Duodenal mucosa (tissue), 2 donors: Measurements from ENCODE around the gene MAPK1.
"Not testable (repeated sequence)": the region's sequence is repeated elsewhere in the genome, so short reads cannot be mapped to it uniquely, and the experiment has no call there.

Experiments used
- H3K27ac ChIP-seq: one replicate; pipeline ENCODE4 v1.7.0; 2013; ENCODE audit warnings: low read depth, low read length
- H3K27me3 ChIP-seq, 2 donors: one replicate each; pipeline ENCODE4 v1.7.0; 2013; ENCODE audit warnings: low read length in 2 of 2, control low read depth in 1 of 2; ENCODE audit not compliant: insufficient read depth in 2 of 2, control insufficient read depth in 1 of 2
- H3K36me3 ChIP-seq, 2 donors: one replicate each; pipeline ENCODE4 v1.7.0; 2013; ENCODE audit warnings: low read length in 2 of 2, control low read depth in 1 of 2; ENCODE audit not compliant: insufficient read depth in 2 of 2, control insufficient read depth in 1 of 2
- H3K4me1 ChIP-seq, 2 donors: one replicate each; pipeline ENCODE4 v1.7.0; 2013; ENCODE audit warnings: low read length in 2 of 2, control low read depth in 1 of 2; ENCODE audit not compliant: insufficient read depth in 2 of 2, control insufficient read depth in 1 of 2
- H3K4me3 ChIP-seq, 2 donors: one replicate each; pipeline ENCODE4 v1.7.0; 2013; ENCODE audit warnings: low read length in 2 of 2, low read depth in 1 of 2
- H3K9ac ChIP-seq, 2 donors: one replicate each; pipeline ENCODE4 v1.7.0; 2013; ENCODE audit warnings: low read length in 2 of 2, low read depth in 1 of 2
- H3K9me3 ChIP-seq, 2 donors: one replicate each; pipeline ENCODE4 v1.7.0; 2013; ENCODE audit warnings: low read length in 2 of 2, control low read depth in 1 of 2; ENCODE audit not compliant: control insufficient read depth in 1 of 2

The MAPK1 gene

DNA sequence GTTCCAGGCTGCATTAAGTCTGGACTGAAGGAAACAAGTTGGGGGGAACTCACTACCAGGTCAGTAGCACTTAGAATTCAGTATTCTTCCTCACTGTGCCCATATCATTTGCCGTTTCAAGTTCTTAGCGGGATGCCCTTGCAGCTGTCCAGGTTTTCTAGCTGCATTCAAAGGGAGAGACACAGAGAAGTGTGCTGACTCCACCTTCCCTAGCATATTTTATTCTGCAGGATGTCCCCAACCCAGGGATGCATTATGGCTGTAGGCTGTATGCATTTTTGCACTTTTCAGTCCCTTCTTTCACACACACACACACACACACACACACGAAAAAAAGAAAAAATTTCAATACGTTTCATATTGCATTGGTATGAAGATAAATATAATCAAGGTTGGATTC, 35.8 kb upstream of the MAPK1 start:
- no peak overlapping the region for H3K27ac ChIP-seq
- no peak overlapping the region for H3K4me3 ChIP-seq
- no peak overlapping the region for H3K9ac ChIP-seq
- H3K27me3 ChIP-seq: no peaks in the 10 kb centered on the region
- no peaks in the 10 kb centered on the region for H3K36me3 ChIP-seq
- H3K9me3 ChIP-seq: no peaks in the 10 kb centered on the region
- no peaks in the 10 kb centered on the region for H3K4me1 ChIP-seq

DNA sequence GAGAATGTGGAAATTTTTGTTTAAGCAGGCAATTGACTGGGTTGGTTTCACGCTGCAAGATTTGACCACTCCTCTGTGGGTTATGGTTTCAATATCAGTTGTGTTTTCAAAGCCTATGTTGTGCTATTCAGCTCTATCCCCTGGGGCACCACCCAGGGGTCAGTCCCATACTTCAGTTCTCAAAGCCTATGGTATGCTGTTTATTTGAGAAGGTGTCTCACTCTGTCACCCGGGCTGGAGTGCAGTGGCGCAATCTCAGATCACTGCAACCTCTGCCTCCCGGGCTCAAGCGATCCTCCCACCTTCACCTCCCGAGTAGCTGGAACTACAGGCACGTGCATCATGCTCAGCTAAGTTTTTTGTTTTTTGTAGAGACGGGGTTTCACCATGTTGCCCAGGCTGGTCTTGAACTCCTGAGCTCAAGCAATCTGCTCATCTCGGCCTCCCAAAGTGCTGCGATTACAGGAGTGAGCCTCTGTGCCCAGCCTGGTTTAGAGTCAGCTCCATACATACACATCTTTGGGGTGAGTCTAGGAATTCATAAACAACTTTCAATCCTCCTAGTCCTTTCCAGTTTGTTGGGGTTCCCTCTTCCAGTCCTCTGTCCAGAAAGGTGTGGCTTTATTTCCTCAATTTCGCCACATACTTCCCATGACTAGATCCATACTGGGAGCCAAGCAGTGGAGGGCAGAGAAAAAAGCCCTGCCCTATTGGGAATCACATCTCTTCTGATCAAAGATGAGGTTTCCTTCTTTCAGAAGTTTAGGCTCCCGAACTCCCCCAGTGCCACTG, 35.0 kb upstream of the MAPK1 start:
- H3K36me3 ChIP-seq: no peaks in the 10 kb centered on the region
- no peaks in the 10 kb centered on the region for H3K4me1 ChIP-seq
- no peak overlapping the region for H3K9ac ChIP-seq
- no peaks in the 10 kb centered on the region for H3K27me3 ChIP-seq
- H3K9me3 ChIP-seq: no peaks in the 10 kb centered on the region
- H3K4me3 ChIP-seq: no peak overlapping the region
- H3K27ac ChIP-seq: no peak overlapping the region

DNA sequence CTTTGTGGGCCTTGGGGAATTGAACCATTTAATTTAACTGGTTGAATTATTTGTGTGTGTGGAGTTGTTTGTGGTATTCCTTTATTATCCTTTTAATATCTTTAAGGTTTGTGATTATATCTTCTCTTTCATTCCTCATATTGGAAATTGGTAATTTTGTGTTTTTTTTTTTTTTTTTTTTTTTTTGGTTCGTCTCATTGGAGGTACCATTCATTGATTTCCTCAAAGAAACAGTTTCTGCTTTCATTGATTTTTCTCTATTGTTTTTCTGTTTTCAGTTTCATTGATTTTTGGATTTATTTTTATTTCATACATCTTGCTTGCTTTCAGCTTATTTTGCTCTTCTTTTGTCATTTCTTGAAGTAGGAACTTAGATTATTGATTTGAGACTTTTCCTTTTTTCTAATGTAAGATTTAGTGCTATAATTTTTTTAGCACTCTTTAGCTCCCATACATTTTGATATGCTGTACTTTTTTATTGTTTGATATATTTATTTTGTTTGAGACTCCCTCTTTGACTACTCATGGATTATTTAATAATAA, 31.0 kb upstream of the MAPK1 start:
- no peaks in the 10 kb centered on the region for H3K27me3 ChIP-seq
- H3K9me3 ChIP-seq: no peaks in the 10 kb centered on the region
- H3K4me3 ChIP-seq: no peak overlapping the region
- H3K36me3 ChIP-seq: no peaks in the 10 kb centered on the region
- no peak overlapping the region for H3K27ac ChIP-seq
- no peaks in the 10 kb centered on the region for H3K4me1 ChIP-seq
- H3K9ac ChIP-seq: no peak overlapping the region

DNA sequence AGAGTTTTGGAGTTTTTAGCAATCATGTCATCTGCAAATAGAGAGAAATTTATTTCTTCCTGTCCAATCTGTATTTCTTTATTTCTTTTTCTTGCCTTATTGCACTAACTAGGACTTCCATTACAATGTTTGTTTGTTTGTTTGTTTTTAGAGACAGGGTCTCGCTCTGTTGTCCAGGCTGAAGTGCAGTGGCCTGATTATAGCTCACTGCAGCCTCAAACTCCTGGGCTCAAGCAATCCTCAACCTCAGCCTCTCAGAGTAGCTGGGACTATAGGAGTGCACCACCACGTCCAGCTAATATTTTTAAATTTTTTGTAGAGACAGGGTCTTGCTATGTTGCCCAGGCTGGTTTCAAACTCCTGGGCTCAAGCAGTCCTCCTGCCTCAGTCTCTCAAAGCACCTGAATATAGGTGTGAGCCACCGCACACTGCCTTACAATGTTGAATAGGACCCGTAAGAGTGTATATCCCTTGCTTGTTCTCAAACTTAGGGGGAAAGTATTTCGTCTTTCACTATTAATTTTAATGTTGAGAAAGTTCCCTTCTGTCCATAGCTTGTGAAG, 29.6 kb upstream of the MAPK1 start:
- Histone ChIP-seq H3K9ac (no peak overlapping the region), H3K27me3 (no peaks in the 10 kb centered on the region), H3K4me1 (no peaks in the 10 kb centered on the region), H3K36me3 (no peaks in the 10 kb centered on the region), H3K27ac (no peak overlapping the region), H3K4me3 (no peak overlapping the region), H3K9me3 (no peaks in the 10 kb centered on the region)

DNA sequence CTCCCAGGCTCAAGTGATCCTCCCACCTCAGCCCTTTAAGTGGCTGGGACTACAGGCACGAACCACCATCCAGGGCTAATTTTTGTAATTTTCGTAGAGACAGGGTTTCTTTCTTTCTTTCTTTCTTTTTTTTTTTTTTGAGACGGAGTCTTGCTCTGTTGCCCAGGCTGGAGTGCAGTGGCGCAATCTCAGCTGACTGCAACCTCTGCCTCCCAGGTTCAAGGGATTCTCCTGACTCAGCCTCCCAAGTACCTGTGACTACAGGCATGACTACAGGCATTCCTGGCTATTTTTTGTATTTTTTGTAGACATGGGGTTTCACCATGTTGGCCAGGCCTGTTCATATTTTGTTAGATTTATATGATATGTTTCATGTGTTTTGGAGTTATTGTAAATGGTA, 28.8 kb upstream of the MAPK1 start:
- not testable (repeated sequence) for H3K9ac ChIP-seq, H3K4me3 ChIP-seq, H3K27me3 ChIP-seq, H3K36me3 ChIP-seq, H3K9me3 ChIP-seq, H3K27ac ChIP-seq, H3K4me1 ChIP-seq

DNA sequence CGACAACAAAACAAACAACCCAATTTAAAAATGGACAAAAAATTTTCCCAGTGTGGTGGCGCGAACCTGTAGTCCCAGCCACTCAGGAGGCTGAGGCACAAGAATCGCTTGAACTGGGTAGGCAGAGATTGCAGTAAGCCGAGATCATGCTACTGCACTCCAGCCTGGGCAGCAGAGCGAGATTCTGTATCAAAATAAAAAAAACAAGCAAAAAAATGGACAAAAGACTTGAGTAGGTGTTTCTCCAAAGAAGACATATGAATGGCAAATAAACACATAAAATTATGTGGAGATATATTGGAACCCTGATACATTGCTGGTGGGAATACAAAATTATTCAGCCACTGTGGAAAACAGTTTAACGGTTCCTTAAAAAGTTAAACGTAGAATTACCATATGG, 27.4 kb upstream of the MAPK1 start:
- no peaks in the 10 kb centered on the region for H3K9me3 ChIP-seq
- no peaks in the 10 kb centered on the region for H3K4me1 ChIP-seq
- H3K9ac ChIP-seq: no peak overlapping the region
- H3K36me3 ChIP-seq: no peaks in the 10 kb centered on the region
- H3K4me3 ChIP-seq: no peak overlapping the region
- H3K27ac ChIP-seq: no peak overlapping the region
- no peaks in the 10 kb centered on the region for H3K27me3 ChIP-seq

DNA sequence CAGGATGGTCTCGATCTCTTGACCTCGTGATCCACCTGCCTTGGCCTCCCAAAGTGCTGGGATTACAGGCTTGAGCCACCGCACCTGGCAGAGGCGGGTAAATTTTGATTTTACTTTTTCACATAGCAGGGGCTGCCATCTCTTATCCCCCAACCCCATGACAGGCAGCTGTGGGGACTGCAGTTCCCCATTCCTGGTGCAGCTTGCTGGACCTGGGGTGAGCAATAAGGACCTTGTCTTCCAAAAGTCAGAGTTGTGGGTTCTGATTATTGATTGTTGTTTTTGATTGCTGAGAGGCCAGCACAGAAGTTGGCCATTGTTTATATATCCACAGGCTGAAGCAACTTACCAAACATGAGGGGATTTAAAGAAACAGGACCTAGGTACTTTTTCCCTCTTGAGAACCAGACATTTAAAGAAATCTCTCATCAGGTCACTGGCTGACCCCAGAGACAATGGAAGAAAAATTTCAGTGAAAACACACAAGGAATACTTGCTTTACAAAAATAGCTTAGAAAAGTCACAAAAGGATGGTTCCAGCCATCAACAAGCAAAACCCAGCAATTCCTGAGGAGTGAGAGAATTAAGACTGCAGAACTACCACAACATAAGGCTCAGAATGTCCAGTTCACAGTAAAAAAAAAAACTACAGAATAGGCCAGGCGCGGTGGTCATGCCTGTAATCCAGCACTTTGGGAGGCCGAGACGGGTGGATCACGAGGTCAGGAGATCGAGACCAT, 22.0 kb upstream of the MAPK1 start:
- Histone ChIP-seq H3K27me3 (no peaks in the 10 kb centered on the region), H3K9me3 (no peaks in the 10 kb centered on the region), H3K4me1 (no peaks in the 10 kb centered on the region), H3K36me3 (no peaks in the 10 kb centered on the region), H3K9ac (no peak overlapping the region), H3K27ac (no peak overlapping the region), H3K4me3 (no peak overlapping the region)

DNA sequence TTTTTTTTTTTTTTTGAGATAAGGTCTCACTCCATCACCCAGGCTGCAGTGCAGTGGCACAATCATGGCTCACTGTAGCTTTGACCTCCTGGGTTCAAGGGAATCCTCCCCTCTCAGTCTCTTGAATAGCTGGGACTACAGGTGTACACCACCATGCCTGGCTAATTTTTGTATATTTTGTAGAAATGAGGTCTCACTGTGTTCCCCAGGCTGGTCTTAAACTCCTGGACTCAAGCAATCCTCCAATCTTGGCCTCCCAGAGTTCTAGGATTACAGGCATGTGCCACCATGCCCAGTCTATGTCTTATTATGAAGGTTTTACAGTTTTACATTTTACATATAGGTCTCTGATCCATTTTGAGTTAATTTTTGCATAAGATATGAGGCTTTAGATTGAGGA, 20.4 kb upstream of the MAPK1 start:
- H3K27me3 ChIP-seq: no peaks in the 10 kb centered on the region
- H3K4me3 ChIP-seq: no peak overlapping the region
- no peaks in the 10 kb centered on the region for H3K36me3 ChIP-seq
- H3K27ac ChIP-seq: no peak overlapping the region
- no peak overlapping the region for H3K9ac ChIP-seq
- no peaks in the 10 kb centered on the region for H3K9me3 ChIP-seq
- H3K4me1 ChIP-seq: no peaks in the 10 kb centered on the region

DNA sequence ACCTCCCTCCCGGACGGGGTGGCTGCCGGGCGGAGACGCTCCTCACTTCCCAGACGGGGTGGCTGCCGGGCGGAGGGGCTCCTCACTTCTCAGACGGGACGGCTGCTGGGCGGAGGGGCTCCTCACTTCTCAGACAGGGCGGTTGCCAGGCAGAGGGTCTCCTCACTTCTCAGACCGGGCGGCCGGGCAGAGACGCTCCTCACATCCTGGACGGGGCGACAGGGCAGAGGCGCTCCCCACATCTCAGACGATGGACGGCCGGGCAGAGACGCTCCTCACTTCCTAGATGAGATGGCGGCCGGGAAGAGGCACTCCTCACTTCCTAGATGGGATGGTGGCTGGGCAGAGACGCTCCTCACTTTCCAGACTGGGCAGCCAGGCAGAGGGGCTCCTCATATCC, 16.5 kb upstream of the MAPK1 start:
- not testable (repeated sequence) for H3K4me3 ChIP-seq, H3K4me1 ChIP-seq, H3K27ac ChIP-seq, H3K27me3 ChIP-seq, H3K9me3 ChIP-seq, H3K36me3 ChIP-seq, H3K9ac ChIP-seq

DNA sequence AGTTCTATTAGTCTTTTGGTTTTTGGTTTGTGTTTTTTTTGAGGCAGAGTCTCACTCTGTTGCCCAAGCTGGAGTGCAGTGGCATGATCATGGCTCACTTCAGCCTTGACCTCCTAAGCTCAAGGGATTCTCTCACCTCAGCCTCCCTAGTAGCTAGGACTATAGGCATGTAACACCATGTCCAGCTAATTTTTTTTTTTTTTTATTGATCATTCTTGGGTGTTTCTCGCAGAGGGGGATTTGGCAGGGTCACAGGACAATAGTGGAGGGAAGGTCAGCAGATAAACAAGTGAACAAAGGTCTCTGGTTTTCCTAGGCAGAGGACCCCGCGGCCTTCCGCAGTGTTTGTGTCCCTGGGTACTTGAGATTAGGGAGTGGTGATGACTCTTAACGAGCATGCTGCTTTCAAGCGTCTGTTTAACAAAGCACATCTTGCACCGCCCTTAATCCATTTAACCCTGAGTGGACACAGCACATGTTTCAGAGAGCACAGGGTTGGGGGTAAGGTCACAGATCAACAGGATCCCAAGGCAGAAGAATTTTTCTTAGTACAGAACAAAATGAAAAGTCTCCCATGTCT, 15.4 kb upstream of the MAPK1 start:
- not testable (repeated sequence) for H3K4me1 ChIP-seq, H3K27ac ChIP-seq, H3K9me3 ChIP-seq, H3K36me3 ChIP-seq, H3K4me3 ChIP-seq, H3K27me3 ChIP-seq, H3K9ac ChIP-seq
